ENCODE measurements around the gene FBLN5.

FBLN5 gene

GRCh38 chr14:91888641-91889476, 58.6 kb downstream of the FBLN5 start:
- H3K4me3 ChIP-seq (replicated peaks; ENCODE audit: low read depth, low read length) = no peak overlapping the region
- TF ChIP-seq CTCF (IDR thresholded peaks at IDR 0.05; ENCODE audit: low read depth, low read length, missing control alignments) = no peak
- DNase-seq (ENCODE audit: extremely low read depth, low read depth) = no peak

- H3K4me3 ChIP-seq (replicated peaks; ENCODE audit: low read depth, low read length) = no peak overlapping the region
- DNase-seq (ENCODE audit: extremely low read depth, low read depth) = no peak
- TF ChIP-seq CTCF (IDR thresholded peaks at IDR 0.05; ENCODE audit: low read depth, low read length, missing control alignments) = no peak
Observed at GRCh38 chr14:91886961-91887360, 60.5 kb downstream of the FBLN5 start.

GRCh38 chr14:91885839-91886238, 61.7 kb downstream of the FBLN5 start:
- no peak for TF ChIP-seq CTCF (IDR thresholded peaks at IDR 0.05; ENCODE audit: low read depth, low read length, missing control alignments)
- H3K4me3 ChIP-seq (replicated peaks; ENCODE audit: low read depth, low read length) = no peak overlapping the region
- no peak for DNase-seq (ENCODE audit: extremely low read depth, low read depth)

- no peak for DNase-seq (ENCODE audit: extremely low read depth, low read depth)
- H3K4me3 ChIP-seq (replicated peaks; ENCODE audit: low read depth, low read length) = no peak overlapping the region
- no peak for TF ChIP-seq CTCF (IDR thresholded peaks at IDR 0.05; ENCODE audit: low read depth, low read length, missing control alignments)
Observed at GRCh38 chr14:91885113-91885712, 62.3 kb downstream of the FBLN5 start.

GRCh38 chr14:91884664-91885063, 62.8 kb downstream of the FBLN5 start:
- no peak for TF ChIP-seq CTCF (IDR thresholded peaks at IDR 0.05; ENCODE audit: low read depth, low read length, missing control alignments)
- DNase-seq (ENCODE audit: extremely low read depth, low read depth) = no peak
- no peak overlapping the region for H3K4me3 ChIP-seq (replicated peaks; ENCODE audit: low read depth, low read length)

- no peak overlapping the region for H3K4me3 ChIP-seq (replicated peaks; ENCODE audit: low read depth, low read length)
- no peak for TF ChIP-seq CTCF (IDR thresholded peaks at IDR 0.05; ENCODE audit: low read depth, low read length, missing control alignments)
Observed at GRCh38 chr14:91883753-91884152, 63.7 kb downstream of the FBLN5 start.

More at GRCh38 chr14:91883753-91884152, 63.7 kb downstream of the FBLN5 start:
- no peak for DNase-seq (ENCODE audit: extremely low read depth, low read depth)
